AG10803 (cell line): ENCODE data around the gene PTTG1IP.

Experiments used
- DNase-seq: peaks from one replicate; pipeline ENCODE4 v3.0.0; 2010; ENCODE audit warnings: low read depth
- H3K4me3 ChIP-seq: 2 replicates; pipeline ENCODE4 v1.5.1; 2011; ENCODE audit warnings: mild to moderate bottlenecking, low read length, control low read depth
- TF ChIP-seq, protein P1 (sequence below): conservative IDR thresholded peaks from 2 replicates; pipeline ENCODE4 v1.5.1; 2011; ENCODE audit warnings: mild to moderate bottlenecking, low read length, control low read depth, inconsistent platforms

Gene PTTG1IP

DNA sequence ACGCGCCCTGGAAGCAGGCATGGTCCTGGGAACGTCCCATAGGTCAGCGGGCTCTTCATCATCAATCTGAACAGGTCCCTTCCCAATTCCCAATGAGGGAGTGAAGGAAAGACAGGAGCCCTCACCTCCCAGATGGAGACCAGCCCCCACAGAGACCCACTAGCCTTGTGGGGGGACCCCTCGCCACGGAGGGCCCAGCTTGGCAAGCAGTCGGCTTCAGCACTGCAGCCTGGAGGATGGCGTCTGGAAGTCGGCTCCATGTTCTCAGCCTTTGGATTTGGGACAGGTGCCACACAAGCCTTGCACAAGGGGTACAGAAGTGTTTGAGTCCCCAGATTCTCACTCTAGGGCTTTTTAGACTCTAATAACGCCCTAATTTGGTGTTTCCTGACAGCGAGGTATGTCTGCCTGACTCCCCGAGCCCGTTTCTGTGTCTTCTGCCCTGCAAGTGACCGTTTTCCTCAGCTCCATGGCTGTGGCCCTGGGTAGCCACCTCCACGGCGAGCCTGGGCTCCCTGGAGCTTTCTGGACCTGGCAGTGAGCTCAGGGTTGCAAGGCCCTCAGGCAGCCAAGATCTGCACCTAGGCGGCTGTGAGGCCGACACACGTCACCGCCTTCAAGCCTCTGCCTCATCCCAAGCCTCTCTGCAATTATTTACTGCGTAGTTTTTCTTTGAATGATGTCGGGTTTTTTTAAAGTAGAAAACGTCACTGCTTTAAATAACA, 30.6 kb downstream of the PTTG1IP start:
- TF ChIP-seq, protein P1, sequence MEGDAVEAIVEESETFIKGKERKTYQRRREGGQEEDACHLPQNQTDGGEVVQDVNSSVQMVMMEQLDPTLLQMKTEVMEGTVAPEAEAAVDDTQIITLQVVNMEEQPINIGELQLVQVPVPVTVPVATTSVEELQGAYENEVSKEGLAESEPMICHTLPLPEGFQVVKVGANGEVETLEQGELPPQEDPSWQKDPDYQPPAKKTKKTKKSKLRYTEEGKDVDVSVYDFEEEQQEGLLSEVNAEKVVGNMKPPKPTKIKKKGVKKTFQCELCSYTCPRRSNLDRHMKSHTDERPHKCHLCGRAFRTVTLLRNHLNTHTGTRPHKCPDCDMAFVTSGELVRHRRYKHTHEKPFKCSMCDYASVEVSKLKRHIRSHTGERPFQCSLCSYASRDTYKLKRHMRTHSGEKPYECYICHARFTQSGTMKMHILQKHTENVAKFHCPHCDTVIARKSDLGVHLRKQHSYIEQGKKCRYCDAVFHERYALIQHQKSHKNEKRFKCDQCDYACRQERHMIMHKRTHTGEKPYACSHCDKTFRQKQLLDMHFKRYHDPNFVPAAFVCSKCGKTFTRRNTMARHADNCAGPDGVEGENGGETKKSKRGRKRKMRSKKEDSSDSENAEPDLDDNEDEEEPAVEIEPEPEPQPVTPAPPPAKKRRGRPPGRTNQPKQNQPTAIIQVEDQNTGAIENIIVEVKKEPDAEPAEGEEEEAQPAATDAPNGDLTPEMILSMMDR: no peak
- no peak overlapping the region for H3K4me3 ChIP-seq
- DNase-seq: no peak

DNA sequence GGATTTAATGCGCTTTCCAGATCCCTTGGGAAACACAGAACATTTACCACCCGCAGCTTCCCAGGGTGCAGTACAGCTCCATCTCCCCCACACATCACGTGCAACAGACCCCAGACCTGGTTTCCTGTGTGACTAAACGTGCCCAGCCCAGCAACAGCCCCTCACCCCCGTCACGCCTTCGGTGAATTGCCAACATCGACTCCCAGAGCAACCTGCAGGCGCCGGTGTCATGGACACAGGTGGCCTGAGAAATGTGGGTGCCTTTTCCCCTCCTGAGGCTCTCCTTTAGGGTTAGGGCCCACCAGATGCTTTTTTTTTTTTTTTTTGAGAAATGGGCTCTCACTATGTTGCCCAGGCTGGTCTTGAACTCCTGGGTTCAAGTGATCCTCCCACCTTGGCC, 31.4 kb downstream of the PTTG1IP start:
- H3K4me3 ChIP-seq: no peak overlapping the region
- TF ChIP-seq, protein P1: no peak
- no peak for DNase-seq

DNA sequence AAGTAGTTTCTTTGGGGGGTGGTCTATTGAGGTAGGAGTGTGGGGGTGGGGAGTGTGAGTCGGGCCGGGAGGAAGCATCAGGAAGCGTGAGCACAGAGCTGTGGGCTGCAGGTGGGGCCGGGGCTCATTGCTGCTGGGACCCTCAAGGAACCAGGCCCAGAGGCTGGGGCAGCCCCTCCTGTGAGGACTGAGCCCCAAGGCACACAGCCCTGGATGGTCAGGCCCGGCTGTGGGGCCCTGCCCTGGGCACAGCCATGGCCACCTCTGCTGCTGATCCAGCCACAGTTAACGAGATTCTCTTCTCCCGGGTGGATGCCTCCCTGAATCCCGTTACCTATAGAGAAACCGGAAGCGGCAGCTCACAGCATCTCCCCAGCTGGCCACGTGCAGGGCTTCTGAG, 32.7 kb downstream of the PTTG1IP start:
- no peak overlapping the region for H3K4me3 ChIP-seq
- TF ChIP-seq, protein P1: no peak
- DNase-seq: no peak

DNA sequence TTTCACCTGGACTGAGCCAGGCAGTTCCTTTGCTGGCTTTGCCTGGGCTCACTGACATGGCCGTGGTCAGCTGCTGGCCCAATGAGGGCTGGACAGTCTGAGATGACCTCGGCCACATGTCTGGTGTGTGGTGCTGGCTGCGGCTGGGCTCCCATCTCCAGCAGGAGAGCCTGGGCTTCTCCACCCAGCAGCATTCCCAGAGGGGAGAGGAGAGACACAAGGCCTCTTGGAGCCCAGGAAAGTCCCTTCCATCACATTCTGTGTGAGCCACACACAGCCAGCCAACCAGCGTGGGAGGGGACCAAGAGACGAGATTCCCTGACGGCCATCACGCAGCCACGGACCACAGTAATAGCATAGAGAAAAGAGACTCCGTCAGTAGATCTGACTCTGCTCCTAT, 34.5 kb downstream of the PTTG1IP start:
- H3K4me3 ChIP-seq: no peak overlapping the region
- DNase-seq: no peak
- TF ChIP-seq, protein P1: no peak

DNA sequence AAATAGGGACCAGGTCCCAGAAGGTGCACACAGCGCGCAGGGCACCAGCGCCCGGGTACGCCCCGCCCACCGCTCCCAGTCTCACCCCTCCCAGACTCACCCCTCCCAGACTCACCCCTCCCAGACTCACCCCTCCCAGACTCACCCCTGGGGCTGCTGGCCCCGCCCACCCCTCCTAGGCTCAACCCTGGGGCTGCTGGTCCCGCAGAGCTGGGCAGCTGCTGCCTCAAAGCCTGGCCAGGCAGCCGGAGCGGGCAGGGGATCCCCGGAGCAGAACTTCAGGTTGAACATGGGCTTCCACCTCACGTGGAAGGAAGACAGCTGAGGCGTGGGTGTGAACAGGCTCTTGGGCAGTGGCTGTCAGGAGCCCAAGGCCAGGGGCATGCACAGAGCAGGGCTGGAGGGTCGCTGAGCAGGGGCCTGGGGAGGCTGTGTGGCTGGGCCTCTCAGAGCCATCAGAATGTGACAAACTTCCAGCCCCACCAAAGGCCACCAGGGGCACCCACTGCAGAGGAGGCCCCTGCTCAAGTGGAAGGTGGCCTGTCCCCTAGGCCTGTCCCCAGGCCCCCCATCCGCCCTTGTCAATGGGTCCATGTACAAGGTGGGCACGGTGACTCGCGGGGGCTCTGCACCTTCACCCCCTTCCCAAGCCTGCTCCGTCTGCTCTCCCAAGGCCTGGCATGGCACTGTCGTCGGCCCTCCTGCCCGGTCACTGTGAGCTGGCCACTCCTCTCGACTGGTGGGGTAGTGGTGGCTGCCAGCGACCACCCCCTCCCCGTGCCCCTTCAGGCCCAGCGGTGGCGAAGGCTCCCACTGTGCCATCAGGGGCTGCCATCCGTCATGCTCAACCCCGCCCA, 35.2 kb downstream of the PTTG1IP start:
- DNase-seq: no peak
- TF ChIP-seq, protein P1: no peak

DNA sequence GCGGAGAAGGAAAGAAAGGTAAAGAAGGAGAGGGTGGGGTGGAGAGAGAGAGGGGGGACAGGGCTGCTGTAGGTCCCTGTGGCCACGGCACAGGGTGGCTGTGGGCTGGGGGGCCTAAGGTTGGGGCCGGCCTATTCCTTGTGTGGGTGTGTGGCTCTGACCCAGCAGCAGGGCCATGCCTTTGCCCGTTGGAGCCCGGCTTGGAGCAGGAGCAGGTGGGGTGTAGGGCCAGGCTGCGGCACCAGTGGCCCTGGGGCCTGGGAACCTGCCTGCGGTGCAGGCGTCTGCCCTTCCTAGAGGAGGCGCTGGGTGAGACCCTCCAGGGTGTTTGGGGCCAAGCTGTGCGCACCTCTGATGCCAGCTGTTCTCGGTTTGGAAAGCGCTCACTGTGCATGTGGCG, 36.0 kb downstream of the PTTG1IP start:
- no peak overlapping the region for H3K4me3 ChIP-seq
- DNase-seq: no peak
- TF ChIP-seq, protein P1: no peak

More for the DNA sequence above, 35.2 kb downstream of the PTTG1IP start:
- no peak overlapping the region for H3K4me3 ChIP-seq
